IMR-90 (cell line): ENCODE results near the gene TM4SF18. TPM values are rescaled to one million over a fixed set of nuclear protein-coding genes. Genes with fewer than 3 reads are reported as not detected.

Experiments
- ATAC-seq: fragments of 200-7000 bp; cut with Tn5 transposase; 2 replicates; pipeline ENCODE4 v1.9.1; 2020; ENCODE audit warnings: low read depth, mild to moderate bottlenecking, moderate library complexity
- BruUV-seq: library from RNA; stranded (reverse); fragments of 400-500 nt; replicated peaks from 2 replicates; lab custom pipeline; 2021; lab: Mats Ljungman, UMichigan
- CTCF ChIA-PET: fragments of 300-600 bp; formaldehyde crosslinking; extraction: SDS; loops from one replicate; lab custom pipeline; 2021; ENCODE audit warnings: antibody characterized with exemption; lab: Yijun Ruan, JAX
- POLR2A ChIA-PET: fragments of 300-600 bp; sonication (Branson Sonifier 250); formaldehyde crosslinking; loops from one replicate; lab custom pipeline; 2022; ENCODE audit warnings: antibody characterized with exemption; ENCODE audit not compliant: unreplicated experiment; lab: Charles Lee
- DNase-seq: peaks from one replicate; pipeline ENCODE4 v3.0.0; 2013
- H2AFZ ChIP-seq: replicated peaks from 2 replicates; pipeline ENCODE3; 2013; ENCODE audit warnings: low read length, mild to moderate bottlenecking; ENCODE audit not compliant: poor library complexity
- H2AK5ac ChIP-seq: 2 replicates; pipeline ENCODE4 v1.6.1; 2013; ENCODE audit warnings: low read depth, low read length, inconsistent platforms
- H2AK9ac ChIP-seq: replicated peaks from 2 replicates; pipeline ENCODE3; 2013; ENCODE audit warnings: mild to moderate bottlenecking, low read depth, low read length, moderate library complexity; ENCODE audit not compliant: poor library complexity
- H2BK120ac ChIP-seq: 2 replicates; pipeline ENCODE4 v1.6.1; 2013; ENCODE audit warnings: low read depth, low read length, inconsistent platforms
- H2BK15ac ChIP-seq: 3 replicates; pipeline ENCODE4 v1.6.1; 2013; ENCODE audit warnings: low read depth, low read length, inconsistent platforms
- H2BK20ac ChIP-seq: 2 replicates; pipeline ENCODE4 v1.6.1; 2013; ENCODE audit warnings: low read depth, mild to moderate bottlenecking, inconsistent platforms, low read length, moderate library complexity
- H2BK5ac ChIP-seq: 2 replicates; pipeline ENCODE4 v1.6.1; 2013; ENCODE audit warnings: mild to moderate bottlenecking, low read depth, low read length, inconsistent platforms; ENCODE audit not compliant: poor library complexity, severe bottlenecking
- H3K14ac ChIP-seq: replicated peaks from 2 replicates; pipeline ENCODE4 v1.6.1; 2013; ENCODE audit warnings: low read depth, low read length, inconsistent platforms
- H3K18ac ChIP-seq: 2 replicates; pipeline ENCODE4 v1.6.1; 2013; ENCODE audit warnings: low read depth, low read length, control low read depth
- H3K23ac ChIP-seq: 2 replicates; pipeline ENCODE4 v1.6.1; 2013; ENCODE audit warnings: low read depth, low read length, inconsistent platforms
- H3K27ac ChIP-seq: 2 replicates; pipeline ENCODE4 v1.5.1; 2013; ENCODE audit warnings: mild to moderate bottlenecking, control low read depth, low read length; ENCODE audit not compliant: insufficient read depth
- H3K27me3 ChIP-seq: 2 replicates; pipeline ENCODE4 v1.6.1; 2013; ENCODE audit warnings: low read length; ENCODE audit not compliant: control insufficient read depth, insufficient read depth
- H3K36me3 ChIP-seq: 2 replicates; pipeline ENCODE4 v1.6.1; 2013; ENCODE audit warnings: low read length, mixed read lengths; ENCODE audit not compliant: control insufficient read depth, insufficient read depth
- H3K4ac ChIP-seq: 2 replicates; pipeline ENCODE4 v1.6.1; 2013; ENCODE audit warnings: low read depth, low read length, inconsistent platforms
- H3K4me1 ChIP-seq: 2 replicates; pipeline ENCODE4 v1.6.1; 2013; ENCODE audit warnings: low read length, mixed read lengths; ENCODE audit not compliant: control insufficient read depth, insufficient read depth
- H3K4me2 ChIP-seq: 2 replicates; pipeline ENCODE4 v1.6.1; 2013; ENCODE audit warnings: low read depth, mild to moderate bottlenecking, control low read depth, low read length, moderate library complexity
- H3K4me3 ChIP-seq: 2 replicates; pipeline ENCODE4 v1.5.1; 2013; ENCODE audit warnings: low read depth, mild to moderate bottlenecking, control low read depth, low read length, moderate library complexity; ENCODE audit not compliant: insufficient read depth
- H3K56ac ChIP-seq: 2 replicates; pipeline ENCODE4 v1.6.1; 2013; ENCODE audit warnings: low read length, inconsistent platforms; ENCODE audit not compliant: insufficient read depth; ENCODE audit errors: extremely low read depth
- H3K79me1 ChIP-seq, 2 experiments: 2 replicates each; pipeline ENCODE4 v1.6.1; 2013; ENCODE audit warnings: low read length in 2 of 2, inconsistent platforms in 1 of 2, low read depth in 1 of 2
- H3K9ac ChIP-seq: 2 replicates; pipeline ENCODE4 v1.6.1; 2013; ENCODE audit warnings: low read depth, low read length, control low read depth
- H3K9me1 ChIP-seq: 2 replicates; pipeline ENCODE4 v1.6.1; 2013; ENCODE audit warnings: low read length, inconsistent platforms; ENCODE audit not compliant: insufficient read depth
- H3K9me3 ChIP-seq: 2 replicates; pipeline ENCODE4 v1.6.1; 2013; ENCODE audit warnings: low read length; ENCODE audit not compliant: control insufficient read depth, insufficient read depth
- H4K20me1 ChIP-seq: 2 replicates; pipeline ENCODE4 v1.6.1; 2013; ENCODE audit warnings: low read length, inconsistent platforms; ENCODE audit not compliant: insufficient read depth
- H4K5ac ChIP-seq: 2 replicates; pipeline ENCODE4 v1.6.1; 2013; ENCODE audit warnings: mild to moderate bottlenecking, low read depth, low read length, control low read depth
- H4K8ac ChIP-seq, 2 experiments: 2 replicates each; pipeline ENCODE4 v1.6.1; 2013; ENCODE audit warnings: low read depth in 2 of 2, low read length in 2 of 2, control low read depth in 1 of 2, inconsistent platforms in 1 of 2
- H4K91ac ChIP-seq: 2 replicates; pipeline ENCODE4 v1.6.1; 2013; ENCODE audit warnings: low read depth, low read length, inconsistent platforms; ENCODE audit not compliant: insufficient read depth
- CEBPB ChIP-seq: IDR thresholded peaks from 2 replicates; pipeline ENCODE4 v1.6.1; 2012; ENCODE audit warnings: low read depth, low read length, improper control_type of control experiment
- CHD1 ChIP-seq: IDR thresholded peaks from 2 replicates; pipeline ENCODE4 v1.6.1; 2012; ENCODE audit warnings: low read depth, low read length, improper control_type of control experiment
- CTCF ChIP-seq: conservative IDR thresholded peaks from 2 replicates; pipeline ENCODE4 v1.5.1; 2012; ENCODE audit warnings: mild to moderate bottlenecking, low read depth, low read length, improper control_type of control experiment
- ELK1 ChIP-seq: fragments of 150-350 bp; IDR thresholded peaks from 2 replicates; pipeline ENCODE4 v1.6.1; 2016; ENCODE audit warnings: low read depth, mild to moderate bottlenecking, low read length, moderate library complexity, borderline replicate concordance
- FOS ChIP-seq: fragments of 150-350 bp; IDR thresholded peaks from 2 replicates; pipeline ENCODE4 v1.6.1; 2016; ENCODE audit warnings: low read depth, low read length
- MAFK ChIP-seq: IDR thresholded peaks from 2 replicates; pipeline ENCODE4 v1.6.1; 2012; ENCODE audit warnings: low read depth, low read length, improper control_type of control experiment
- MAZ ChIP-seq: IDR thresholded peaks from 2 replicates; pipeline ENCODE4 v1.6.1; 2012; ENCODE audit warnings: low read depth, mild to moderate bottlenecking, low read length, improper control_type of control experiment, moderate library complexity, borderline replicate concordance
- MXI1 ChIP-seq: IDR thresholded peaks from 2 replicates; pipeline ENCODE4 v1.6.1; 2012; ENCODE audit warnings: low read depth, mild to moderate bottlenecking, low read length, moderate library complexity, borderline replicate concordance
- NFE2L2 ChIP-seq: fragments of 150-350 bp; IDR thresholded peaks from 2 replicates; pipeline ENCODE4 v1.6.1; 2016; ENCODE audit warnings: low read depth, mild to moderate bottlenecking, low read length
- POLR2A ChIP-seq: IDR thresholded peaks from 2 replicates; pipeline ENCODE4 v1.6.1; 2012; ENCODE audit warnings: mild to moderate bottlenecking, low read depth, low read length
- RAD21 ChIP-seq: IDR thresholded peaks from 2 replicates; pipeline ENCODE4 v1.6.1; 2012; ENCODE audit warnings: low read length, improper control_type of control experiment
- RCOR1 ChIP-seq: IDR thresholded peaks from 2 replicates; pipeline ENCODE4 v1.6.1; 2012; ENCODE audit warnings: mild to moderate bottlenecking, low read length, improper control_type of control experiment; ENCODE audit not compliant: insufficient replicate concordance
- RFX5 ChIP-seq: IDR thresholded peaks from 2 replicates; pipeline ENCODE4 v1.8.0; 2012; ENCODE audit warnings: low read depth, mild to moderate bottlenecking, low read length, moderate library complexity
- SMC3 ChIP-seq: fragments of 150-350 bp; IDR thresholded peaks from 2 replicates; pipeline ENCODE4 v1.6.1; 2016; ENCODE audit warnings: low read depth, mild to moderate bottlenecking, antibody characterized with exemption, low read length, moderate library complexity
- USF2 ChIP-seq: fragments of 150-350 bp; IDR thresholded peaks from 2 replicates; pipeline ENCODE4 v1.6.1; 2017; ENCODE audit warnings: mild to moderate bottlenecking, antibody characterized with exemption, low read length, low read depth
- WGBS, 2 experiments: methylation state at CpG; one replicate each; pipeline versions ENCODE4 v1.1.5 to v1.1.7; 2013; ENCODE audit warnings: missing lambda C conversion rate in 2 of 2; ENCODE audit not compliant: insufficient read length in 1 of 2; ENCODE audit errors: extremely low coverage in 2 of 2; 5-methylcytosine and 5-hydroxymethylcytosine counted together
- dilution Hi-C: fragments of 300-500 bp; cut with HindIII; formaldehyde crosslinking; loops from one replicate; pipeline ENCODE4 v1.14.3; 2018; ENCODE audit warnings: low sequenced_read_pairs; ENCODE audit not compliant: unreplicated experiment
- in situ Hi-C: fragments of 300-500 bp; cut with MboI; formaldehyde crosslinking; loops from 3 replicates; pipeline ENCODE4 v1.14.3; 2019; ENCODE audit warnings: low sequenced_read_pairs, inconsistent platforms, mixed read lengths
- intact Hi-C: fragments of 100-400 bp; cut with micrococcal nuclease; formaldehyde crosslinking; loops from 2 replicates; pipeline ENCODE4 v1.10.0; 2022
- polyA plus RNA-seq, 3 experiments: library from polyadenylated mRNA; depleted of rRNA; stranded (reverse); fragments of >200 nt; gene quantifications; 2 replicates each; pipeline ENCODE4 v1.2.3, GENCODE V29; 2012; ENCODE audit warnings: low replicate concordance in 1 of 3
- total RNA-seq: library from RNA; depleted of rRNA; stranded (reverse); fragments of >200 nt; gene quantifications from 2 replicates; pipeline ENCODE4 v1.2.3, GENCODE V29; 2012

TM4SF18 gene
- total and polyA plus RNA-seq, 2 of the 4 experiments (the other 2 are of a cell fraction), result under 0.01 TPM; not detected in 1

GRCh38 chr3:149340310-149340933, 7.0 kb upstream of the TM4SF18 start:
- intact Hi-C loops, result no loop called here
- CTCF ChIA-PET, result interaction anchor here (0.9 kb wide), 2 partner anchors 12 to 15 kb away, joined by 3 to 4 read pairs; no protein-coding TSS in a partner anchor
- no CpG with 5 or more reads among the region's 1 CpG for whole genome bisulfite sequencing, 2 experiments
- TF ChIP-seq MAZ (no peak), POLR2A (no peak), CHD1 (no peak), SMC3 (no peak), RAD21 (no peak), NFE2L2 (no peak), USF2 (no peak), CTCF (no peak), RCOR1 (no peak), MXI1 (no peak), MAFK (no peak), RFX5 (no peak), CEBPB (no peak), FOS (no peak), ELK1 (no peak)

More at GRCh38 chr3:149340310-149340933, 7.0 kb upstream of the TM4SF18 start:
- POLR2A ChIA-PET, result no interaction called here
- peak overlapping the region; percentile 93; the same call in 1 of the 2 replicates for H3K23ac ChIP-seq
- no peak overlapping the region for H3K4me3 ChIP-seq
- H3K9me3 ChIP-seq, result no peaks in the 10 kb centered on the region
- peak overlapping the region; percentile 96 for H3K56ac ChIP-seq
- H2AK9ac ChIP-seq, result peak overlapping the region; percentile 68
- H2BK120ac ChIP-seq, result peak overlapping the region; percentile 98
- dilution Hi-C loops, result no loop called here
- H3K36me3 ChIP-seq, result no peaks in the 10 kb centered on the region
- no peak overlapping the region for H2AFZ ChIP-seq
- peaks cover 14% of the 10 kb centered on the region for H3K4me1 ChIP-seq
- ATAC-seq (peak; percentile 46), DNase-seq (peak; percentile 74)
- peak overlapping the region; percentile 92 for H2BK5ac ChIP-seq
- H4K20me1 ChIP-seq, result no peaks in the 10 kb centered on the region
- peak overlapping the region; percentile 96 for H3K4ac ChIP-seq
- peak overlapping the region; percentile 91 for H4K91ac ChIP-seq
- peak overlapping the region; percentile 82; the same call in 1 of the 2 replicates for H4K5ac ChIP-seq
- peak overlapping the region; percentile 76 to 94 for H4K8ac ChIP-seq
- H2AK5ac ChIP-seq, result peak overlapping the region; percentile 92
- peak overlapping the region; percentile 70 for H3K27ac ChIP-seq
- H3K4me2 ChIP-seq, result peak overlapping the region; percentile 60; the same call in 1 of the 2 replicates
- H3K18ac ChIP-seq, result peak overlapping the region; percentile 84; the same call in 1 of the 2 replicates
- H3K27me3 ChIP-seq, result no peaks in the 10 kb centered on the region
- peak overlapping the region; percentile 99 for H2BK20ac ChIP-seq
- no peak overlapping the region; the same call in 1 of the 2 replicates for H3K9ac ChIP-seq
- no TSS peak for BruUV-seq
- H3K9me1 ChIP-seq, result peaks cover 11% of the 10 kb centered on the region; the same call in 1 of the 2 replicates
- in situ Hi-C loops, result no loop called here
- H2BK15ac ChIP-seq, result peak overlapping the region; percentile 99
- H3K14ac ChIP-seq, result peak overlapping the region; percentile 95
- H3K79me1 ChIP-seq, result peaks cover 0 to 9% of the 10 kb centered on the region in 2 experiments; a peak in 1 of 4 replicates
